HG02943 (cell line): ENCODE results near the gene LRRC37B.
"Not testable (repeated sequence)": the region's sequence is repeated elsewhere in the genome, so short reads cannot be mapped to it uniquely, and the experiment has no call there.

Experiments
- ATAC-seq: cut with Tn5 transposase; IDR thresholded peaks from one replicate; pipeline ENCODE4 v1.9.1; 2021; ENCODE audit warnings: mild to moderate bottlenecking, low read depth, moderate library complexity; ENCODE audit not compliant: unreplicated experiment

The LRRC37B gene

DNA sequence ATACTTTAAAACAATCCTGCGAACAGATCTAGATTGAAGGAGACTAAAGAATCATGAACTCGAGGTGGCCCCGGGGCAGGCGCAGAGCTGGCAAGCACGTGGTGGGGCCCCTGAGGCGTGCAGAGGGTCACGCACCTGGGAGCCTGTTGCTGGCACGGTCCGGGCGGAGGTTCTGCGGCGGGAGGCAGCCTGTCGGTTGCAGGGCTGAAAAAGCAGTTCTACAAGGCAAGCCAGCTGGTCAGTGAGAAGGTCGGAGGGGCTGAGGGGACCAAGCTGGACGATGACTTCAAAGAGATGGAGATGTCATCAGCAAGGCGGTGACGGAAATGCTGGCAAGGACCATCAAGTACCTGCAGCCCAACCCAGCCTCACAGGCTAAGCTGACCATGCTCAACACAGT is 33.1 kb downstream of the LRRC37B start:
- not testable (repeated sequence) for ATAC-seq

DNA sequence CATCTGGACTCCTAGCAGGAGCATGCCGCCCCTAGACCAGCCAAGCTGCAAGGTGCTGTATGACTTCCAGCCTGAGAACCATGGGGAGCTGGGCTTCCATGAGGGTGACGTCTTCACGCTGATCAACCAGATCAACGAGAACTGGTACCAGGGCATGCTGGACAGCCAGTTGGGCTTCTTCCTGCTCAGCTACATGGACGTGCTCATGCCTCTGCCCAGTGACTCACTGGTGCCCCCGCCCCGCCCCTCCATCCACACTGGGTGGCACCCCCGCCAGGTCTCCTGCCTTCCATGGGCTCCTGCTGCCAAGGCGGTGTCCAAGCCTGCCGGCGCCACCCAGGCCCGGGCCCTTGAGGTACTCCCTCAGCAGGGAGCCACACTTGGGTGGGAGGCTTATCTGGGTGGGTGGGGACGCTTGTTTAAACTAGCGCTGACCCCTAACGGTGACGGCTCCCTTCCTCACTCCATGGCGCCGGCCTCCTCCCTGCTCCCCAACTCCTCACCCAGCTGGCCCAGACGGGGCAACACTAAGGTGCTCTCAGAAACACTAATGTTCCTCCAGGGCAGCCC is 34.2 kb downstream of the LRRC37B start:
- not testable (repeated sequence) for ATAC-seq

DNA sequence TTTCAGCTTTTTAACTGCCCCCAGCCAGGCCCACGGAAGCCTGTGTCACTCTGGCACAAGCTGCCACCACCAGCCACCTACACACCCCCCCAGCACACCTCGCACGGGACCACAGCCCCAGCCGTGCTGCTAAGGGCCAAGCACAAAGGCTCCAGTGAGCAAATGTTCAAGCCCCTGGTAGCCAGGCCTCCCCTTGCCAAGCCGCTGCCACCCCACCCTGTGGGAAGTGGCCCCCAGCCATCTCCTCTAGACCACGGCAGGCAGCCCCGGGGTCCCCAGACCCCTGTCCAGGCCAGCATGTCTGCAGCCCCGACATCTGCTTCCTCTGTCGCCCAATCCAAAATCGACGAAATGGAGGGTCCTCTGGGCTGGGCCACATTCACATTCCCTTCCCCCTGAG is 35.1 kb downstream of the LRRC37B start:
- not testable (repeated sequence) for ATAC-seq

DNA sequence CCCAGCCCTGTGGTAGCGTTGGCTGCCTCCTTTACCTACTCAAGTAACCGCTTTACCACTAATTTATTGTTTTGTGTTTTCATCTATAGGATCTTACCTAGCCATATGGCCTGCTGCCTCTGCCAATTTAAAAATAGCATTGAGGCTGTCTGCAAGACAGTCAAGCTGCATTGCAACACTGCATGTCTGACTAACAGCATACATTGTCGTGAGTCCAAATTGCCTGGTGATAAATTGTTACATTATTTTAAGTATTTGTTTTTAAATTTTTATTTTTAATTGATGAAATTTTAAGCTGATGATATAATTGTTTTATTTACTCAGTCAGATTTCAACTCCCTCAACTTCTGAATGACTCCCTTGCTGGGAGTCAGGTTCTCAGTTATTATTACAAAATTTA is 38.4 kb downstream of the LRRC37B start:
- ATAC-seq = not testable (repeated sequence)

DNA sequence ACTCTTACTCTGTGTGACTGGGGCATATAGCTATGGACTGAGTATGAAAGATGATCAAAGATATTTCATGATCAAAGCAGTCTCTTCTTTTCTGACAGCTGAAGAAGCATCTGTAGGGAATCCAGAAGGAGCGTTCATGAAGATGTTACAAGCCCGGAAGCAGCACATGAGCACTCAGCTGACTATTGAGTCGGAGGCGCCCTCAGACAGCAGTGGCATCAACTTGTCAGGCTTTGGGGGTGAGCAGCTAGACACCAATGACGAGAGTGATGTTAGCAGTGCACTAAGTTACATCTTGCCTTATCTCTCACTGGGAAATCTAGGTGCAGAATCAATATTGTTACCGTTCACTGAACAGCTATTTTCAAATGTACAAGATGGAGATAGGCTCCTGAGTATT is 40.5 kb downstream of the LRRC37B start:
- ATAC-seq = not testable (repeated sequence)

DNA sequence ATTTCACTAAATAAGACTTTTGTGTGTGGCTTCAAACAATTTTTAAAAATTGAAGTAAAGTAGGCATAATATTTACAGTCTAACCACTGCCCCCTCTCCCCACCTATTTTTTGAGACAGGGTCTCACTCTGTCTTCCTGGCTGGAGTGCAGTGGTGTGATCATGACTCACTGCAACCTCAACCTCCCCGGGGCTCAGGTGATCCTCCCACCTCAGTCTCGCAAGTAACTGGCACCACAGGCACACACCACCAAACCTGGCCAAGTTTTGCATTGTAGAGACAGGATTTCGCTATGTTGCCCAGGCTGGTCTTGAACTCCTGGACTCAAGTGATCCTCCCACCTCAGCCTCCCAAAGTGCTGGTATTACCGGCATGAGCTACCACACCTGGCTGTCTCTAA is 47.8 kb downstream of the LRRC37B start:
- ATAC-seq = not testable (repeated sequence)

DNA sequence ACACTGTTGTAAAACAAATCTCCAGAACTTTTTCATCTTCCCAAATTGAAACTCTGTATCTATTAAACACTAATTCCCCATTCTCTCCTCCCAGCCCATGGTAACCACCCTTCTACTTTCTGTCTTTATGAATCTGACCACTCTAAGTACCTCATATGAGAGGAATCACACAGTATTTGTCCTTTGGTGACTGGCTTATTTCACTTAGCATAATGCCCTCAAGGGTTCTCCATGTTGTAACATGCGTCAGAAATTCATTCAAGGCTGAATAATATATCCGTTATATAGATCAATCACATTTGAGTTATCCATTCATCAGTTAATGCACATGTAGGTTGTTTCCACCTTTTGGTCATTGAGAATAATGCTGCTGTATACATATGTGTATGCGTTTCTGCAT is 48.2 kb downstream of the LRRC37B start:
- not testable (repeated sequence) for ATAC-seq

DNA sequence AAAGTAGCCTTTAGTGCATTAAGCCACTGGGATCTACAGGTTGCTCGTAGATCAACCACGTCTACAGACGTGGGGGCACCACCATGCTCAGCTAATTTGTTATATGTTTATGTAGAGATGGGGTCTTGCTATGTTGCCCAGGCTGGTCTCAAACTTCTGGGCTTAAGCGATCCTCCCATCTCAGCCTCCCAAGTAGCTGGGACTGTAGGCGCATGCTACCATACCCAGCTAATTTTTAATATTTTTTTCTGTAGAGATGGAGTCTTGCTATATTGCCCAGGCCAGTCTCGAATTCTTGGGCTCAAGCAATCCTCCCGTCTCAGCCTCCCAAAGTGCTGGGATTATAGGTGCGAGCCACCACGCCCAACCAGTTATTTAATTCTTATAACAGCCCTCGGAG is 49.3 kb downstream of the LRRC37B start:
- ATAC-seq = not testable (repeated sequence)

DNA sequence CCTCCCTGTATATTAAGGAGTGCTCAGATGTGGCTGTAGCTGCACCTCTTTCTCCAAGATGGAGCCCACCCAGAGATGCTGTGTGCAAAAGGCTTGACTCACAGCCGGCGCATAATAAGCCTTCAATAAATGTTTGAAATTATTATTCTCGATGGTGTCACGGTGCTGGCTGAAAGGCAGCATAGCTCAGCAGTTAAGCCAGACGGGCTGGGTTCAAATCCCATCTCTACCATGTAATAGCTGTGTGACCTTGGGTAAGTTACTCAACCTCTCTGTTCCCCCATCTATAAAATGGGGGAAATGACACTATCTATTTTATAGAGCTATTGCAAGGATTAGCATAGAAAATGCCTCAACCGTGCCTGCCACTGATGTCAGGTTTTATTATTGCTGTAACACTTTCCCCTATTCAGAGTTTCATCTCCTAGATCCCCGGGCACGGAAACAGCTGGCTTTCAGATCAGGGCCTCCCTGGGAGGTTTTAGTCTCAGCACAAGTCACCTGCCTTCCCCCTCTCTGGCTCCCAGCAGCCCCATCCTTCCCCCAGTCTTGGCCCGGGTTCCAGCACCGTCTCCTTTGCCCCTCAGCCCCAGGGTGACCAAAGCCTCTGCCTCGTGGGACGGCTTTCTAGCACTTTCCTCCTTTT is 50.4 kb downstream of the LRRC37B start:
- not testable (repeated sequence) for ATAC-seq

DNA sequence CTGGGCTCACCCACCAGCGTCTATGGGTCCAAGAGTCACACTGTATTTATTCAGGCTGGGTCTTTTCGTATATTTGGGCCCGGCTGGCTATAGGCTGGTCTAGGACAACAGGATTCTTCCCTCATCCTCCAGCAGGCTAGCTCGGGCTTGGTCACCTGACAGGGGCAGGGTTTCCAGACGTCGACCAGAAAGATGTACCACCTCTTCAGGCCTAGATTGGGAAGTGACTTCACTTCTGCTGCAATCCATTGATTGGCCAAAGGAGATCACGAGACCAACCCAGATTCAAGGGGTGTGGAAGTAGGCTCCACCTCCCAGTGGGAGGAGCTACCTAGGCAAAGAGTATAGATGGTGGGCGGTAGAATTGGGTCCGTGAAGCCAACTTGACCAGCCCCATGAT is 53.5 kb downstream of the LRRC37B start:
- not testable (repeated sequence) for ATAC-seq

DNA sequence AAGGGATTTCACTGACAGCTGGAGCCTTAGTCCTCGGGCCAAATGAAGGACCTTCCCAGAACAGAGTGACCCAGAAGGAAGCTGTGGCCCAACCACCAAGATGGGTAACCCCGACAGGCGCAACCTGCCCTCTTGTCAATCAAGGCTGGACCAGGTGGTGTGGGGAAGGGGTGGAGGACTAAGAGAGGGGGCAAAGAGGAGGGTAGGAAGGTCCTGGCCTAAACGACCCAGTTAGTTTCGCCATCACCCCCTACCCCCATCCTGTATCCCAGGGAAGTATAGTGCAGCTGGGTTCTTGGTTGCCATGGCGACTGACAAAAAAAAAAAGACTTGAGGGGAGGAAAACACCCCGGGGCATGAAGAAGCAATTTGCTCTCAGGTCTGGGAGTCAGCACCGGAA is 54.7 kb downstream of the LRRC37B start:
- ATAC-seq = not testable (repeated sequence)

DNA sequence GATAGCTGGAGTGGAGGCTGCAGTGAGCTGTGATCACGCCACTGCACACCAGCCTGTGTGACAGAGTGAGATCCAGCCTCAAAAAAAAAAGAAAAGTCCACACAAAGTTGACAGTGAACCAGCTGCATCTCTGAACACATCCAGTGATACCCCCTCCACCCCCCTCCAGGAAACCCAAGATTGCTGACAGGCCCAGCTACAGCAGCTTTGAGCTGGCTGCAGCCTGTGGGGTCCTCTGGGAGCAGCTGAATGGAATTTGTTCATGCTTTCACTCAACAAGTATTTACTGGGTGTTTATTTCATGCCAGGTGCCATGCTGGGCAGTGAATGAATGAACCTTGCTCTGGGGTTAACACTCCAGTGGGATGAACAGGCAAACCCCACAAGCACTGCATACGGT is 56.9 kb downstream of the LRRC37B start:
- ATAC-seq = not testable (repeated sequence)

DNA sequence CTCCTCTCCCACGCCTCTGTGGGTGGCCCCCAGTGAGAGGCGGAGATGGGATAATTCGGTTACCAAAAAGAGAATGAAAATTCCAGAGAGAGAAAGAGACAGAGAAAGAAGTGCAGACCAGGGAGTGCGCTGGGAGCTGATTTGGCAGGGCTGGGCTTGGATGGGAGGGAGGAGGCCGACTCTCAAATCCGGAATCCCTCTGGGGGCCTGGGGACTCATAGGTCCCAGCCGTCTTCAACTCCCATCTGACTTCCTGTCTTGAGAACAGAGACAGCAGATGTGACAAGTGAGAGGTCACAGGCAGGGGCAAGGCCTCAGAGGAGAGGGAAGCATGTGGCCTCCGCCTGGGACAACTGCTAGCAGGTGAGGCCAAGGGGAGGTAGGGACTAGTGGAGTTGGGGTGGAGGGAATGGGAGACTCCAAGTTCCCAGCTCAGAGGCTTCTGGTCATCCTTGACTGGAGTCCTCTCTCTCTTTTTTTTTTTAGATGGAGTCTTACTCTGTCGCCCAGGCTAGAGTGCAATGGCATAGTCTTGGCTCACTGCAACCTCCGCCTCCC is 59.0 kb downstream of the LRRC37B start:
- ATAC-seq = not testable (repeated sequence)

DNA sequence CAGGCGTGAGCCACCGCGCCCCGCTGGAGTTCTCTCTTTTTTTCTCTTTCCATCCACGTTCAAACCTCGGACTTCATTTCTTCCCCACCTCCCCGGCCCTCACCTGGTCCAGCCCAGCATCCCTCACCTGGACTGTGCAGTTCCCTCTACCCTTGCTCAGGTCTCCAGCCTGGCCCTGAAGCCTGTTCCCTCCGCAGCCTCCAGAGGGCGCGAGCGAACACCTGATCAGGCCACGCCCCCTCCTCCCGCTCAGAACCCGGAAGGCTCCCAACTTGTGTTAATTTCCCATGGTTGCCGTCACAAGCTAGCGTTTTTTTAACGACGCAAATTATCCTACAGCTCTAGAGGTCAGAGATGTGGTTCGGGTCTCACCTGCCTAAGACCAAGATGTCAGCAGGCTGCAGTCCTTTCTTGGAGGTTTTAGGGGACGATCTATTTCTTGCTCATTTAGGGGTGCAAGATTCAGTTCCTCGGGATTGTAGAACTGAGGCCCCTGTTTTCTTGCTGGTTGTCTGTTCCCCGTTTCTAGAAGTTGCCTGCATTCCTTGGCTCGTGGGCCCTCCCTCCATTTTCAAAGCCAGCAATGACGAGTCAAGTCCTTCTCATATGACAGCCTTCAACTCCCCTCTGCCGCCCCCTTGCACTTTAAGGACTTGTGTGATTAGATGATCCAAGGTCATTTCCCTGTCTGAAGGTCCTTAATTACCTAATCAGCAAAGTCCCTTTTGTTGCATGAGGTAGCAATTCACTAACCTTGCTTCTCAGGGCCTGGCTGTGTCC is 59.9 kb downstream of the LRRC37B start:
- ATAC-seq = not testable (repeated sequence)

DNA sequence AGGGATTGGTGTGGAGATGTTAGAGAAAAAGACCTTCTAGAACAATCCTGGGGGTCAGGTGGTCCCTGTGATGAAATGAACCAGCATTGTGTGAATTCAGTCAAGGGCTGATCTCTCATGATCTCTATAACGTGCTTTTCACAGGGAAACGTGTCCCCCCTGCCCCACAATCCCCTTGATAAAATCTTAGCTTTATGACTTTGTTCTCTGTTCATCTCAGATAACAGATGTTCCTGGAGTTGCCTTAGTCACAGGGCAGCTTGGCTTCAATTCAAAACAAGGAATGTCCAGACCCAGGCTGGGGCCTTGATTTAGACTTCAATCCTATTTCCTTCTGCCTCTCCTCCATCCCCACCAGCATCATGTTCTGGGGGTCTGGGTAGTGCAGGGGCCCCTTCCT is 61.9 kb downstream of the LRRC37B start:
- ATAC-seq = not testable (repeated sequence)

DNA sequence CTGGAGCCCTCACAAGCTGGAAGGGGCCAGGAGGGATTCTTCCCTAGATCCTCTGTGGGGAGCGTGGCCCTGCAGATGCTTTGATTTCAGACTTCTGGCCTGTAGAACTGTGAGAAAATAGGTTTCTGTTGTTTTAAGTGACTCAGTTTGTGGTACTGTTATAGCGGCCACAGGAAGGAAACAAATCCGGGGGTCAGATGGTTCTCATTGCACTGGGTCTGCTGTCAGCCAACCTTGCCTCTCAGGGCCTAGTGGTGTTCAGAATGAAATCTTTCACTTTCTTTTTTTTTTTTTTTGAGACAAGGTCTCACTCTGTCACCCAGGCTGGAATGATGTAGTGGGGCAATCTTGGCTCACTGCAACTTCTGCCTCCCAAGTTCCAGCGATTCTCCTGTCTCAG is 64.8 kb downstream of the LRRC37B start:
- ATAC-seq = peak; percentile 71

DNA sequence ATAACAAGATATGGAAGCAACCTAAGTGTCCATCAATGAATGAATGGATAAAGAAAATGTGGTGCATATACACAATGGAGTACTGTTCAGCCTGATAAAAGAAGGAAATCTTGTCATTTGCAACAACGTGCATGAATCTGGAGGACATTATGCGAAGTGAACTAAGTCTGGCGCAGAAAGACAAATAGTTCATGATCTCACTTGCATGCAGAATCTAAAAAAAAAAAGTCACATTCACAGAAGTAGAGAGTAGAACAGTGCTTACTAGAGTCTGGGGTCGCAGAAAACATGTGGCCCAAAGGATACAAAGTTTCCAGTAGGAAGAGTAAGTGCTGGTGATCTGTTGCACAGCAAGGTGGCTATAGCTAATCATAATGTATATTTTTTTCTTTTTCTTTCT is 65.9 kb downstream of the LRRC37B start:
- not testable (repeated sequence) for ATAC-seq

DNA sequence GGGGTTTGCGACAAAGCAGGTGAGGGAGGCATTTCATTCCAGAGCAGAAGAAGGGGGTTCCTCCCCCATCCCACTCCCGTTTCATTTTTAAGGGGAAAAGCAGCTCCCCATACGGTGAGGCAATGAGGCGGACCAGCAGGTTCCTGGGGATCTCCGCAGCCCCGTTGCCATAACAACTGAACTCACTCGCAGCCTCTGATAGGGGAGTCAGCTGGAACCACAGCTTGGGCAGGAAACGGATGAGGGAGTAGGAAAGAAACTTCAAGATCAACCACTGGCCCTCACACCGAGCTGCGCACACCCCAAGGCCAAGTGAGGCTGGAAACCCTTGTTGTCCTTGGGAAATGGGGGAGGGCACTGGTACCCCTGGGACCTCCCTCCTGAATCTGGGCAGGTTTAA is 72.6 kb downstream of the LRRC37B start:
- peak; percentile 74 for ATAC-seq

DNA sequence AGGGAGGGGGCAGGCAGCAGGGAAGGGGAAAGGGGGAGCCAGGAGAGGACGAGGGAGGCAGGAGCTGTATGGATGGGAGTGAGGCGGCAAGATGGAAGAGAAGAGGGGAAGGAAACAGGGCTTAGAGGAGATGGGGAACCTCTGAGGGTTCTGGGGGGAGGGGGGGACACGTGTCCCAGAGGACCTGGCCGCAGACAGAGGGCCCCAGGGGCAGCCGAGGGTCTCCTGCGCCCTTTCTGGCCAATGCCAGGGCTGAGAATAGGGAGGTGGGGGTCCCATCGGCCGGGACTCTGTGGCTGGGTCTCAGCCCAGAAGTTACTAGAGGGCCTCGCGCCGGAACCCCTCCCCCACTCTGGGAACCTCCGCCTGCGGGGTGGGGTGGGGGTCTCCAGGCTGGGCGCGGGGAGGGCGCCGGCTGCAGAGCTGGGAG is 76.4 kb downstream of the LRRC37B start:
- ATAC-seq = not testable (repeated sequence)

DNA sequence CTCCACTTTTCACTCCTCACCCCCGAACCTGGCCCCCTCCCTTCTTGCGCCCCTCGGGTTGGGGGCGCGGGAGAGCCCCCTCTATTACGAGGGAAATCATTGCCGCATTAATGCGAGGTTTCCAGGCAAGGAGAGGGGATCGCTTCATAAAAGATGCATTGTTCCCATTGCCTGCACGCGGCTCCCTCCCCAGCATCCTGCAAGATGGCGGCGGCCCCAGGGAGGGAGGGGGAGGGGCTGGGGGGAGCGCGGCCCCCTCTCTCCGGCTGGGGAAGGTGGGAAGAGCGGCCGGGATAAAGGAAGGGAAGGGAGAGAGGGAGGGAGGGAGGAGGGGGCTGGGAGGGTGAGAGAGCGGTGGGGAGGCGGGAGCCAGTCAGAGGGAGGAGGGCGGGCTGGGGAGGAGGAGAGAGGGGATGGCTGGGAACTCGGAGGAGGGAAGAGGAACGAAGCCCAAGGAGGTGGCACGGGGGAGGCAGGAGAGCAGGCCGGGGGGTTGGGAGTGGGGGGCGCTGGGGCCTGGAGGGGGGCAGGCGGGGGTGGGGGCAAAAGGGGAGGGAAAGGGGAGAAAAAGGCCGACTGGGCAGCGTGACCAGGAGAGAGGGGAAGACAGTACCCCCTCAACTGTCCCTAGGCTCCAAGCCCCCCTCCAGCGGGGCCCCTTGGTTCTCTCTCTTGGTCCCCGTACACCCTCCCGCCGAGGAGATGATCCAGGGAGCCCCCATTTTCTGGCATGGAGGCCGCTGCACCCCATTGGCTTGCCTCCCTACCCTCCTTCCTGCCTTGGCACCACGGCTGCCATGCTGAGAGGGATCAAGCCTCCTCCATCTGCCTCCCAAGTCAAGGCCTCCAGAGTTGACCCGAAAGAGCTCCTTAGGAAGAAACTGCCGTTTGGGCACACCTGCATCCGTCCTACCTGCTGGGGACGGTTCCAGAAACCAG is 77.1 kb downstream of the LRRC37B start:
- not testable (repeated sequence) for ATAC-seq
